ENCODE results near the gene KIF6. TPM values are rescaled to one million over a fixed set of nuclear protein-coding genes. Genes with fewer than 3 reads are reported as not detected.

The KIF6 gene
- total RNA-seq, 1 experiment from 2014 or later: not detected

DNA sequence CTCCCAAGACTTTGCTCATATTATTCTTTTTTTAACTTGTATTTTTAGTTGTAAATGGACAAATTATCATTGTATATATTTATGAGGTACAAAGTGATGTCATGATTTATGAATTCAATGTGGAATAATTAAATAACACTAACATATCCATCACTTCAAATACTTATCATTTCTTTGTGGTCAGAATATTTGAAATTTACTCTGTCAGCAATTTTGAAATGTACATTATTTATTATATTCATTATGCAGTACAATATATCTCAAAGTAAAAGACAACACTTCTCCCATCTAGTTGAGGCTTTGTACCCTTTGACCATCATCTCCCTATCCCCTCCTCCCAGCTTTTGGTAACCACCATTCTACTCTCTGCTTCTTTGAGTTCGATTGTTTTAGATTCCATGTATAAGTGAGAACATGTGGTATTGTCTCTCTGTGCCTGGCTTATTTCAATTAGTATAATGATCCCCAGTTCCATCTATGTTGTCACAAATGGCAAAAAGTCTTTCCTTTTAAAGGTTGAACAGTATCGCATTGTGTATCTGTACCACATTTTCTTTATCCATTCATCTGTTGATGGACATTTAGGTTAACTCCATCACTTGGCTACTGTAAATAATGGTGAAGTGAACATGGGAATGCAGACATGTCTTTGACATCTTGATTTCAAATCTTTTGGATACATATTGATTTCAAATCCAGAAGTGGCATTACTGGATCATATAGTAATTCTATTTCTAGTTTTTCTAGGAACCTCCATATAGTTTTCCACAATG lies 197.2 kb downstream of the KIF6 start:
- no TSS peak for BruUV-seq (replicated peaks)
- no peaks in the 10 kb centered on the region for H3K4me1 ChIP-seq (ENCODE audit: control insufficient read depth, insufficient read depth, low read length)
- H3K4me3 ChIP-seq (ENCODE audit: low read depth in 2 of 2, low read length in 2 of 2): no peak overlapping the region
- POLR2A ChIA-PET: no interaction called here
- DNase-seq (ENCODE audit: low read depth, low spot score) (no peak), ATAC-seq (no peak)
- H3K9me3 ChIP-seq (ENCODE audit: control insufficient read depth, insufficient read depth, low read depth, low read length): no peaks in the 10 kb centered on the region
- no peaks in the 10 kb centered on the region for H3K27me3 ChIP-seq (ENCODE audit: control insufficient read depth, insufficient read depth, low read length)
- H3K27ac ChIP-seq (ENCODE audit: low read length): no peak overlapping the region
- intact Hi-C loops (cut with micrococcal nuclease; ENCODE audit: unreplicated experiment) (no loop called here), in situ Hi-C loops (cut with HindIII; ENCODE audit: low pct_unique_long_range_greater_than_20kb, low sequenced_read_pairs) (no loop called here)
- H3K36me3 ChIP-seq (ENCODE audit: control insufficient read depth, insufficient read depth, low read length): no peaks in the 10 kb centered on the region
- TF ChIP-seq TCF7L2 (IDR thresholded peaks at IDR 0.05; ENCODE audit: low read depth, low read length) (no peak), POLR2AphosphoS5 (IDR thresholded peaks at IDR 0.05; ENCODE audit: low read depth, low read length) (no peak), SIN3A (IDR thresholded peaks at IDR 0.05; ENCODE audit: borderline replicate concordance, insufficient read depth, low read depth, low read length) (no peak)
- TF ChIP-seq, protein P1, sequence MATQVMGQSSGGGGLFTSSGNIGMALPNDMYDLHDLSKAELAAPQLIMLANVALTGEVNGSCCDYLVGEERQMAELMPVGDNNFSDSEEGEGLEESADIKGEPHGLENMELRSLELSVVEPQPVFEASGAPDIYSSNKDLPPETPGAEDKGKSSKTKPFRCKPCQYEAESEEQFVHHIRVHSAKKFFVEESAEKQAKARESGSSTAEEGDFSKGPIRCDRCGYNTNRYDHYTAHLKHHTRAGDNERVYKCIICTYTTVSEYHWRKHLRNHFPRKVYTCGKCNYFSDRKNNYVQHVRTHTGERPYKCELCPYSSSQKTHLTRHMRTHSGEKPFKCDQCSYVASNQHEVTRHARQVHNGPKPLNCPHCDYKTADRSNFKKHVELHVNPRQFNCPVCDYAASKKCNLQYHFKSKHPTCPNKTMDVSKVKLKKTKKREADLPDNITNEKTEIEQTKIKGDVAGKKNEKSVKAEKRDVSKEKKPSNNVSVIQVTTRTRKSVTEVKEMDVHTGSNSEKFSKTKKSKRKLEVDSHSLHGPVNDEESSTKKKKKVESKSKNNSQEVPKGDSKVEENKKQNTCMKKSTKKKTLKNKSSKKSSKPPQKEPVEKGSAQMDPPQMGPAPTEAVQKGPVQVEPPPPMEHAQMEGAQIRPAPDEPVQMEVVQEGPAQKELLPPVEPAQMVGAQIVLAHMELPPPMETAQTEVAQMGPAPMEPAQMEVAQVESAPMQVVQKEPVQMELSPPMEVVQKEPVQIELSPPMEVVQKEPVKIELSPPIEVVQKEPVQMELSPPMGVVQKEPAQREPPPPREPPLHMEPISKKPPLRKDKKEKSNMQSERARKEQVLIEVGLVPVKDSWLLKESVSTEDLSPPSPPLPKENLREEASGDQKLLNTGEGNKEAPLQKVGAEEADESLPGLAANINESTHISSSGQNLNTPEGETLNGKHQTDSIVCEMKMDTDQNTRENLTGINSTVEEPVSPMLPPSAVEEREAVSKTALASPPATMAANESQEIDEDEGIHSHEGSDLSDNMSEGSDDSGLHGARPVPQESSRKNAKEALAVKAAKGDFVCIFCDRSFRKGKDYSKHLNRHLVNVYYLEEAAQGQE (IDR thresholded peaks at IDR 0.05; ENCODE audit: insufficient read depth in 1 of 2, low read depth in 2 of 2, low read length in 1 of 2): no peak
- TF ChIP-seq, protein P2, sequence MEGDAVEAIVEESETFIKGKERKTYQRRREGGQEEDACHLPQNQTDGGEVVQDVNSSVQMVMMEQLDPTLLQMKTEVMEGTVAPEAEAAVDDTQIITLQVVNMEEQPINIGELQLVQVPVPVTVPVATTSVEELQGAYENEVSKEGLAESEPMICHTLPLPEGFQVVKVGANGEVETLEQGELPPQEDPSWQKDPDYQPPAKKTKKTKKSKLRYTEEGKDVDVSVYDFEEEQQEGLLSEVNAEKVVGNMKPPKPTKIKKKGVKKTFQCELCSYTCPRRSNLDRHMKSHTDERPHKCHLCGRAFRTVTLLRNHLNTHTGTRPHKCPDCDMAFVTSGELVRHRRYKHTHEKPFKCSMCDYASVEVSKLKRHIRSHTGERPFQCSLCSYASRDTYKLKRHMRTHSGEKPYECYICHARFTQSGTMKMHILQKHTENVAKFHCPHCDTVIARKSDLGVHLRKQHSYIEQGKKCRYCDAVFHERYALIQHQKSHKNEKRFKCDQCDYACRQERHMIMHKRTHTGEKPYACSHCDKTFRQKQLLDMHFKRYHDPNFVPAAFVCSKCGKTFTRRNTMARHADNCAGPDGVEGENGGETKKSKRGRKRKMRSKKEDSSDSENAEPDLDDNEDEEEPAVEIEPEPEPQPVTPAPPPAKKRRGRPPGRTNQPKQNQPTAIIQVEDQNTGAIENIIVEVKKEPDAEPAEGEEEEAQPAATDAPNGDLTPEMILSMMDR (IDR thresholded peaks at IDR 0.05): no peak
- CTCF ChIA-PET: no interaction called here

DNA sequence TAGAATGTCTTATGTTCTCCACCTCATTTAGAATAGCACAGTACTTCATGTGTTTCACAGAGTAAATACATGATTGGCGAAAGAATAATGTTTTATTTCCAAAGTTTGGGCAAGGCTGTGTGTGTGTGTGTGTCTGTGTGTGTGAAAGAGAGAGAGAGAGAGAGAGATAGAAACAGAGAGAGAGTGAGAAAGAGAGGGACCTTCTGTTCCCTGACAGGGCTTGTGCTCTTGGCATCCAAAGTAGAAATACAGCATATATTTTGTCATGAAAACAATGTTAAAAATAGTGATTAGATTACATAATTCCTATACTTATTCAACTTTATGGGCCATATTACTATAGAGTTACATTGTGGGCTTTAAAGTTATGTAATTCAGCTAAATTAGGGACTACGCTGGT lies 201.2 kb downstream of the KIF6 start:
- Histone ChIP-seq H3K36me3 (ENCODE audit: control insufficient read depth, insufficient read depth, low read length) (no peaks in the 10 kb centered on the region), H3K4me1 (ENCODE audit: control insufficient read depth, insufficient read depth, low read length) (no peaks in the 10 kb centered on the region), H3K9me3 (ENCODE audit: control insufficient read depth, insufficient read depth, low read depth, low read length) (no peaks in the 10 kb centered on the region), H3K27ac (ENCODE audit: low read length) (no peak overlapping the region), H3K27me3 (ENCODE audit: control insufficient read depth, insufficient read depth, low read length) (no peaks in the 10 kb centered on the region), H3K4me3 (ENCODE audit: low read depth in 2 of 2, low read length in 2 of 2) (no peak overlapping the region)
- intact Hi-C loops (cut with micrococcal nuclease; ENCODE audit: unreplicated experiment) (no loop called here), in situ Hi-C loops (cut with HindIII; ENCODE audit: low pct_unique_long_range_greater_than_20kb, low sequenced_read_pairs) (no loop called here)
- ATAC-seq (no peak), DNase-seq (ENCODE audit: low read depth, low spot score) (no peak)
- TF ChIP-seq, protein P2 (IDR thresholded peaks at IDR 0.05): no peak
- TF ChIP-seq, protein P1 (IDR thresholded peaks at IDR 0.05; ENCODE audit: insufficient read depth in 1 of 2, low read depth in 2 of 2, low read length in 1 of 2): no peak
- TF ChIP-seq TCF7L2 (IDR thresholded peaks at IDR 0.05; ENCODE audit: low read depth, low read length) (no peak), POLR2AphosphoS5 (IDR thresholded peaks at IDR 0.05; ENCODE audit: low read depth, low read length) (no peak), SIN3A (IDR thresholded peaks at IDR 0.05; ENCODE audit: borderline replicate concordance, insufficient read depth, low read depth, low read length) (no peak)
- ChIA-PET CTCF (no interaction called here), POLR2A (no interaction called here)
- BruUV-seq (replicated peaks): no TSS peak

Data from Panc1 (cell line).